Duodenal mucosa (tissue), 2 donors: ENCODE results near the gene FGF2.

Experiments
- H3K27ac ChIP-seq: one replicate; pipeline ENCODE4 v1.7.0; 2013; ENCODE audit warnings: low read depth, low read length
- H3K27me3 ChIP-seq, 2 donors: one replicate each; pipeline ENCODE4 v1.7.0; 2013; ENCODE audit warnings: low read length in 2 of 2, control low read depth in 1 of 2; ENCODE audit not compliant: insufficient read depth in 2 of 2, control insufficient read depth in 1 of 2
- H3K36me3 ChIP-seq, 2 donors: one replicate each; pipeline ENCODE4 v1.7.0; 2013; ENCODE audit warnings: low read length in 2 of 2, control low read depth in 1 of 2; ENCODE audit not compliant: insufficient read depth in 2 of 2, control insufficient read depth in 1 of 2
- H3K4me1 ChIP-seq, 2 donors: one replicate each; pipeline ENCODE4 v1.7.0; 2013; ENCODE audit warnings: low read length in 2 of 2, control low read depth in 1 of 2; ENCODE audit not compliant: insufficient read depth in 2 of 2, control insufficient read depth in 1 of 2
- H3K4me3 ChIP-seq, 2 donors: one replicate each; pipeline ENCODE4 v1.7.0; 2013; ENCODE audit warnings: low read length in 2 of 2, low read depth in 1 of 2
- H3K9ac ChIP-seq, 2 donors: one replicate each; pipeline ENCODE4 v1.7.0; 2013; ENCODE audit warnings: low read length in 2 of 2, low read depth in 1 of 2
- H3K9me3 ChIP-seq, 2 donors: one replicate each; pipeline ENCODE4 v1.7.0; 2013; ENCODE audit warnings: low read length in 2 of 2, control low read depth in 1 of 2; ENCODE audit not compliant: control insufficient read depth in 1 of 2

Gene FGF2

DNA sequence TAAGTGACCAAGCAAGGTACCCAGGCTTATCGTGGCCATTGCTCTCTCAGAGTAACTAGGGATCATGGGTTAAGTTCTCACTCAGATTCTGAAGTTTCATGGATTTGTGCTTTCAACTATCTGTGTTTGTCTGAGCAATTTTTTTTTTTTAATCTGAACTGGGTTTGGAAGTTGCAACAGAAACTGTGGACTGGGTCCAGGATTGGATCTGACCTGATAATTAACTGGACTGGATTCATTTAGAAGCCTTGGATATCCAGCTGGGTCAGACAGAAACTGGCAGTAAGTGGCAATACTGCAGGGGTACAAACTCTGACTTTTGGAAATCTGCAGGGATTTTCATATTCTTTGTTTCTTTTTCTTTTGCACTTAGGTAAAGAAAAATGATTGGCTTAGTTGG is 38.7 kb upstream of the FGF2 start:
- no peak overlapping the region for H3K4me3 ChIP-seq
- H3K4me1 ChIP-seq = no peaks in the 10 kb centered on the region
- no peak overlapping the region for H3K27ac ChIP-seq
- H3K9me3 ChIP-seq = no peaks in the 10 kb centered on the region
- no peaks in the 10 kb centered on the region for H3K36me3 ChIP-seq
- no peak overlapping the region for H3K9ac ChIP-seq
- no peaks in the 10 kb centered on the region for H3K27me3 ChIP-seq

DNA sequence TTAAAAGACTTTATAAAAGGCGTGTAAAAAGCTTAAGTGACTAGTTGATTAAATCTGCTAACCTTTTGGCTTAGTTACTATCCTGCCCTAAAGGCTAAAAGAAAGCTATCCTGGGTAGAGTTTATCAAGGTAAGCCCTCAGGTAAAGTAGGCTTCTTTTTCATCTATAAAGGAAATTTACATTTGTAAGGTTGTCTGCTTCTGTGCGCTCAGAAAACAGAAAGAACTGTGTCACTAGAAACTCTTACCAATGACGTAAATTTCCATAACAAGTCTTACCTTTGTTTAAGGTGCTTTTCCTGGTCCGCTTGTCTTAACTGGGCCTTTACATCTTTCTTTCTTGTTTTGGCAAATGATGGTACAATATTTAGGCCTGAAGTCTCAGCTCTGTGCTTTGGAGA is 37.7 kb upstream of the FGF2 start:
- H3K4me3 ChIP-seq = no peak overlapping the region

GRCh38 chr4:122793811-122794210 is 32.8 kb upstream of the FGF2 start:
- no peaks in the 10 kb centered on the region for H3K36me3 ChIP-seq
- no peak overlapping the region for H3K27ac ChIP-seq
- H3K27me3 ChIP-seq = no peaks in the 10 kb centered on the region
- H3K4me3 ChIP-seq = no peak overlapping the region
- H3K4me1 ChIP-seq = no peaks in the 10 kb centered on the region
- H3K9ac ChIP-seq = no peak overlapping the region
- H3K9me3 ChIP-seq = no peaks in the 10 kb centered on the region

More for the DNA sequence above, 37.7 kb upstream of the FGF2 start:
- Histone ChIP-seq H3K4me1 (no peaks in the 10 kb centered on the region), H3K9ac (no peak overlapping the region), H3K27ac (no peak overlapping the region), H3K36me3 (no peaks in the 10 kb centered on the region), H3K9me3 (no peaks in the 10 kb centered on the region), H3K27me3 (no peaks in the 10 kb centered on the region)

- Histone ChIP-seq H3K27me3 (no peaks in the 10 kb centered on the region), H3K4me1 (no peaks in the 10 kb centered on the region), H3K9me3 (no peaks in the 10 kb centered on the region), H3K36me3 (no peaks in the 10 kb centered on the region), H3K27ac (no peak overlapping the region), H3K9ac (no peak overlapping the region), H3K4me3 (no peak overlapping the region)
These were observed 29.7 kb upstream of the FGF2 start for GRCh38 chr4:122796801-122797404.

- no peaks in the 10 kb centered on the region for H3K27me3 ChIP-seq
- H3K27ac ChIP-seq = no peak overlapping the region
- no peak overlapping the region for H3K9ac ChIP-seq
- no peaks in the 10 kb centered on the region for H3K36me3 ChIP-seq
- H3K4me1 ChIP-seq = no peaks in the 10 kb centered on the region
- peak overlapping the region in 1 of 2 donors; percentile 16 for H3K4me3 ChIP-seq
- no peaks in the 10 kb centered on the region for H3K9me3 ChIP-seq
These were observed 29.1 kb upstream of the FGF2 start for GRCh38 chr4:122797405-122798094.

- Histone ChIP-seq H3K9me3 (no peaks in the 10 kb centered on the region), H3K27me3 (no peaks in the 10 kb centered on the region), H3K36me3 (no peaks in the 10 kb centered on the region), H3K9ac (no peak overlapping the region), H3K27ac (no peak overlapping the region), H3K4me1 (no peaks in the 10 kb centered on the region), H3K4me3 (peak overlapping the region in 1 of 2 donors; percentile 16)
These were observed 28.5 kb upstream of the FGF2 start for GRCh38 chr4:122798101-122798500.

DNA sequence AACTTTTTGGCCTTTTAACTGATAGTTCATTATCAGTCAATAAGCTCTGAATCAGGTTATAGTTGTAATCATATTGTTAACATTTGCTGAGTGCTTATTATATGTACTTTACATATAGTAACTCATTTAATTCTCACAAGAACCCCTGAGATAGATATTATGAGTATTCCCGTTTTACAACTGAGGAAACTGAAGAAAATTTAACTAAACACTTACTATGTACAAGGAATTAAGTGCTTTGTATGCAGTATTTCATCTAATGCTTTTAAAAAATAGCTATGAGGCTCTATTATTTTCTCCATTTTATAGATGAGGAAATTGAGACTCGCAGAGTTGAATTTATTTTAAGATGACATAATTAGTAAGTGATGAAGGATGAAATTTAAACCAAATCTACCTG is 27.7 kb upstream of the FGF2 start:
- H3K36me3 ChIP-seq = no peaks in the 10 kb centered on the region
- H3K4me1 ChIP-seq = no peaks in the 10 kb centered on the region
- no peak overlapping the region for H3K27ac ChIP-seq
- no peak overlapping the region for H3K4me3 ChIP-seq
- H3K9me3 ChIP-seq = no peaks in the 10 kb centered on the region
- H3K27me3 ChIP-seq = no peaks in the 10 kb centered on the region
- H3K9ac ChIP-seq = no peak overlapping the region

DNA sequence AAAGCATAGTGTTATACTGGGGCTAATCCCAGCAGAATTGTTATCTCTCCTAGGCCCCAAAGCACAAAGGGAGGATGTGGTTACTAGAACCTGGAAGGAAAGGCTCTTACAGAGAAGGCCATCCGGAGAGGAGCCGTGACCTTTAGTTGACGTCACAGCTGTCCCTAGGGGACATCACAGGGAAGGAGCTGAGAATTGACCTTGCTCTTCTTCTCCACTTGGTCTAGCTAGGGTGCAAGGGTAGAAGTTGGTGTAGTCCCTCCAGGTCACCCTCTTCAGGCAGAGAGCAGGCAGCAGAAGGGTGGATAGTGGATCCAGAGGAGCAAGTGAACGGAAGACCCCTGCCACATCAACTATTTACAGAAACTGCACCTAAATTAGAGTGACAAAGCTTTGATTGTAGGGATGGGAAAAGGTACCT is 22.8 kb upstream of the FGF2 start:
- Histone ChIP-seq H3K4me1 (no peaks in the 10 kb centered on the region), H3K27ac (no peak overlapping the region), H3K4me3 (no peak overlapping the region), H3K9ac (no peak overlapping the region), H3K9me3 (no peaks in the 10 kb centered on the region), H3K36me3 (no peaks in the 10 kb centered on the region), H3K27me3 (no peaks in the 10 kb centered on the region)

DNA sequence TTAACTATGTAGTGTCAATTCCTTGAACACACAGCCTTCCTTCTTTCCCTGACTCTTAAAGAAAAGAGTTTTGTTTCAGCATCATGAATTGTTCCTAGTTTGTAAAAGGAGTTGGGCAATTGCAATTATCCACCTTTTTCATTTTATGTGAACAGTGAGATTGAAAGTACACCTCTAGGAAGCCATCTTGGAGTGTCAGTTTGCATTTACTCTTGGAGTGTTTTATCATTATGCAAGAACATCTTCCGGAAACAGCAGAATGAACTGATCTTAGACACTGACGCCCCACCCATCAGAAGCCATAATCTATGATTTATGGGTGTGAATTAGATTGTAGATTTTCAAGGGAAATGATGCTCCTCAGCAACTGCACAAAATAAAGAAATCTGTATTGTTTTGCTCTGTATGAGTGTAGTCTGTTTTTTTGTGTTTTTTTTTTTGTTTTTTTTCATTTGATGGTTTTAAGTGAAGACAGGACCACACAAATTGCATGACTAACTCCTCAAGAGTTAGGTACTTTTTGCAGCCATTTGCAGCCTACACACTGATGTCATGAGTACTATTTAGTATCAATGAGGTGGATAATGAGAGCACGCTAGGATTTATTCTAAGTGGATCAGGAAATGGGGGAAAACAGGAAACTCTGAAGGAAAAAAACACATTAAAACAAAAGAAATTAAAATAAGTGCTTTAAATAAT is 19.5 kb upstream of the FGF2 start:
- H3K9ac ChIP-seq = no peak overlapping the region
- H3K9me3 ChIP-seq = no peaks in the 10 kb centered on the region
- H3K27ac ChIP-seq = no peak overlapping the region
- no peaks in the 10 kb centered on the region for H3K36me3 ChIP-seq
- H3K4me3 ChIP-seq = no peak overlapping the region
- H3K4me1 ChIP-seq = no peaks in the 10 kb centered on the region
- no peaks in the 10 kb centered on the region for H3K27me3 ChIP-seq

DNA sequence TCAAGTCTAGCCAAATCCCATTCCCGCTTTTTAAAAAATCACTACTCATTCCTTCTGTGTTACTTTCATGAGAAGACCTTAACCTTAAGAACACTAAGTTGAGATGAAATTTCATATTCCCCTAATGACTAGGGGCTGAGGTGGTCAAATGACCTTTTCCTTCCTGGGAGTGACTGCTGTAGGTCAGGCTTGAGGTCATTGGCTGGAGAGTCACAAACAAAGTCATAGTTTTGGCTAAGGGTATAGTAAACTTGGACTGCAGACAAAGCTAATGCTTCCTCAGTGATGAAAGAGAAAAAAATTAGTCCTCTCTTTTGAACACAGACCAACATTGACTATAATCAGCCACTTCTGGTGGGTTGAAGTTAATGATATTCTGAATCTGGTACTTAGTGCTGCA is 16.0 kb upstream of the FGF2 start:
- no peak overlapping the region for H3K27ac ChIP-seq
- H3K9me3 ChIP-seq = no peaks in the 10 kb centered on the region
- H3K4me3 ChIP-seq = no peak overlapping the region
- no peaks in the 10 kb centered on the region for H3K4me1 ChIP-seq
- H3K27me3 ChIP-seq = no peaks in the 10 kb centered on the region
- no peak overlapping the region for H3K9ac ChIP-seq
- no peaks in the 10 kb centered on the region for H3K36me3 ChIP-seq
